HEK293 (cell line): ENCODE measurements around the gene PRKD1.

ENCODE experiments used
- CTCF ChIA-PET: fragments of 350-600 bp; formaldehyde crosslinking; extraction: SDS; loops from one replicate; lab custom pipeline; 2021; ENCODE audit warnings: antibody characterized with exemption; lab: Yijun Ruan, JAX
- POLR2A ChIA-PET: fragments of 300-600 bp; formaldehyde crosslinking; extraction: SDS; loops from one replicate; lab custom pipeline; 2020; ENCODE audit warnings: antibody characterized with exemption, inconsistent platforms; lab: Yijun Ruan, JAX
- H3K27ac ChIP-seq: fragments of 200-500 bp; sonication (Bioruptor generic); 2 replicates; pipeline ENCODE4 v1.5.1; 2014; ENCODE audit warnings: low read depth, low read length, control low read depth, inconsistent platforms; ENCODE audit errors: extremely low read depth
- H3K36me3 ChIP-seq, 2 experiments: fragments of 200-500 bp in 1 of 2; sonication (Bioruptor generic) in 1 of 2; 1 replicate in 1 of 2; 2 replicates in 1 of 2; pipeline ENCODE4 v1.5.1; 2014 to 2017; ENCODE audit warnings: inconsistent platforms in 2 of 2, low read length in 2 of 2; ENCODE audit not compliant: control insufficient read depth in 2 of 2, insufficient read depth in 1 of 2
- H3K4me1 ChIP-seq: fragments of 200-500 bp; sonication (Bioruptor generic); 2 replicates; pipeline ENCODE4 v1.5.1; 2014; ENCODE audit warnings: mild to moderate bottlenecking, low read length, inconsistent platforms; ENCODE audit not compliant: control insufficient read depth, insufficient read depth
- H3K4me3 ChIP-seq: 2 replicates; pipeline ENCODE4 v1.5.1; 2011; ENCODE audit warnings: low read depth, mild to moderate bottlenecking, control low read depth, low read length, moderate library complexity
- H3K9me3 ChIP-seq: fragments of 200-500 bp; sonication (Bioruptor generic); 2 replicates; pipeline ENCODE4 v1.5.1; 2014; ENCODE audit warnings: low read depth, low read length, inconsistent platforms; ENCODE audit not compliant: control insufficient read depth, insufficient read depth
- BCL11A ChIP-seq: fragments of 450-650 bp; formaldehyde crosslinking; IDR thresholded peaks from 2 replicates; pipeline ENCODE4 v1.5.1; 2016; ENCODE audit warnings: low read depth, missing biosample characterization, missing genetic modification characterization
- GFI1B ChIP-seq: fragments of 450-650 bp; formaldehyde crosslinking; IDR thresholded peaks from 2 replicates; pipeline ENCODE4 v1.5.1; 2016; ENCODE audit warnings: missing biosample characterization, missing genetic modification characterization
- HOXA7 ChIP-seq: sonication (generic); formaldehyde crosslinking; IDR thresholded peaks from 2 replicates; pipeline ENCODE4 v1.8.1; 2022; ENCODE audit warnings: missing genetic modification reagents, borderline replicate concordance
- KLF10 ChIP-seq: fragments of 450-650 bp; IDR thresholded peaks from 2 replicates; pipeline ENCODE4 v1.5.1; 2018; ENCODE audit warnings: missing biosample characterization, mild to moderate bottlenecking, missing genetic modification characterization
- PRDM1 ChIP-seq: fragments of 450-650 bp; formaldehyde crosslinking; IDR thresholded peaks from 2 replicates; pipeline ENCODE4; 2016; ENCODE audit warnings: missing biosample characterization, missing genetic modification characterization
- SP7 ChIP-seq: fragments of 450-650 bp; formaldehyde crosslinking; IDR thresholded peaks from 2 replicates; pipeline ENCODE4 v1.5.1; 2016; ENCODE audit warnings: missing biosample characterization, missing genetic modification characterization
- ZBTB7A ChIP-seq: fragments of 450-650 bp; formaldehyde crosslinking; IDR thresholded peaks from 2 replicates; pipeline ENCODE4 v1.5.1; 2016; ENCODE audit warnings: low read depth, missing biosample characterization, missing genetic modification characterization
- ZNF19 ChIP-seq: fragments of 450-650 bp; formaldehyde crosslinking; IDR thresholded peaks from 2 replicates; pipeline ENCODE4; 2016; ENCODE audit warnings: missing biosample characterization, missing genetic modification characterization, low read depth
- ZNF202 ChIP-seq: fragments of 450-650 bp; formaldehyde crosslinking; IDR thresholded peaks from 2 replicates; pipeline ENCODE4 v1.5.1; 2016; ENCODE audit warnings: missing biosample characterization, missing genetic modification characterization, borderline replicate concordance
- ZNF350 ChIP-seq: fragments of 450-650 bp; formaldehyde crosslinking; IDR thresholded peaks from 2 replicates; pipeline ENCODE4 v1.5.0; 2017; ENCODE audit warnings: missing biosample characterization, mild to moderate bottlenecking, missing genetic modification characterization
- ZNF426 ChIP-seq: fragments of 450-650 bp; formaldehyde crosslinking; IDR thresholded peaks from 2 replicates; pipeline ENCODE4 v1.5.1; 2017; ENCODE audit warnings: missing biosample characterization, missing genetic modification characterization, mild to moderate bottlenecking, inconsistent platforms, moderate library complexity
- ZNF521 ChIP-seq: fragments of 450-650 bp; formaldehyde crosslinking; IDR thresholded peaks from 2 replicates; pipeline ENCODE4 v1.5.1; 2017; ENCODE audit warnings: missing biosample characterization, mild to moderate bottlenecking, missing genetic modification characterization
- ZNF596 ChIP-seq: fragments of 450-650 bp; IDR thresholded peaks from 2 replicates; pipeline ENCODE4 v1.5.0; 2018; ENCODE audit warnings: missing biosample characterization, mild to moderate bottlenecking, missing genetic modification characterization, moderate library complexity
- ZNF600 ChIP-seq: fragments of 450-650 bp; formaldehyde crosslinking; IDR thresholded peaks from 2 replicates; pipeline ENCODE4 v1.5.1; 2016; ENCODE audit warnings: missing biosample characterization, missing genetic modification characterization
- ZNF621 ChIP-seq: fragments of 450-650 bp; formaldehyde crosslinking; IDR thresholded peaks from 2 replicates; pipeline ENCODE4 v1.5.1; 2017; ENCODE audit warnings: missing biosample characterization, missing genetic modification characterization
- ZNF76 ChIP-seq: fragments of 450-650 bp; formaldehyde crosslinking; IDR thresholded peaks from 2 replicates; pipeline ENCODE4; 2016; ENCODE audit warnings: low read depth, missing biosample characterization, missing genetic modification characterization, borderline replicate concordance
- ZNF792 ChIP-seq: fragments of 450-650 bp; formaldehyde crosslinking; IDR thresholded peaks from 2 replicates; pipeline ENCODE4 v1.5.1; 2016; ENCODE audit warnings: missing biosample characterization, missing genetic modification characterization
- ZNF837 ChIP-seq: fragments of 450-650 bp; formaldehyde crosslinking; IDR thresholded peaks from 2 replicates; pipeline ENCODE4 v1.5.1; 2016; ENCODE audit warnings: missing biosample characterization, missing genetic modification characterization
- TF ChIP-seq, protein P1 (sequence below): sonication (generic); formaldehyde crosslinking; IDR thresholded peaks from 2 replicates; pipeline ENCODE4 v1.8.1; 2022; ENCODE audit warnings: mild to moderate bottlenecking, moderate library complexity, missing genetic modification reagents
- TF ChIP-seq, protein P2 (sequence below): fragments of 450-650 bp; formaldehyde crosslinking; IDR thresholded peaks from 2 replicates; pipeline ENCODE4 v1.5.1; 2016; ENCODE audit warnings: missing biosample characterization, missing genetic modification characterization
- TF ChIP-seq, protein P3 (sequence below): fragments of 450-650 bp; formaldehyde crosslinking; IDR thresholded peaks from 2 replicates; pipeline ENCODE4 v1.5.1; 2016; ENCODE audit warnings: missing biosample characterization, missing genetic modification characterization
- TF ChIP-seq, protein P4 (sequence below): fragments of 450-650 bp; formaldehyde crosslinking; IDR thresholded peaks from 2 replicates; pipeline ENCODE4 v1.5.1; 2016; ENCODE audit warnings: missing biosample characterization, missing genetic modification characterization
- TF ChIP-seq, protein P5 (sequence below): fragments of 450-650 bp; formaldehyde crosslinking; IDR thresholded peaks from 2 replicates; pipeline ENCODE4 v1.5.1; 2016; ENCODE audit warnings: missing biosample characterization, missing genetic modification characterization
- TF ChIP-seq, protein P6 (sequence below): fragments of 450-650 bp; IDR thresholded peaks from 2 replicates; pipeline ENCODE4 v1.5.1; 2018; ENCODE audit warnings: missing biosample characterization, missing genetic modification characterization

Gene PRKD1

DNA sequence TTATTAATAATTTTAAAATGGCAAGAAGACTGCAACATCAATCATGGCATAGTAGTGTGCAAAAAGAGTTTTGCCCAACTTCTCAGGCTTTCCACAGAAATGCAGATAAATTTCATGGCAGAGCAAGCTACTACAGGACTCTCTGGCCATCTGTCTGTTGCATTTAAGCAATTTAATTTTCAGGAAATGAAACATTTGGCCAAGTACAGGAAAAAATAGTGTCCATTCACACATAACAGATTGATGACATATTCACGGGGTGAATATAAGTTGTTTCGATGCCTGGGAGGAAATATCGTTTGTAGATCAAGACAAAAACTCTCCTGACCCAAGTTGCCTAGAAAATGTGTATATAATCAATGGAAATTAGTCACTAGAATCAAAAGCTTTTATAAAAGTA is 324.0 kb downstream of the PRKD1 start (continued):
- no peak for TF ChIP-seq ZNF621
- TF ChIP-seq, protein P1, sequence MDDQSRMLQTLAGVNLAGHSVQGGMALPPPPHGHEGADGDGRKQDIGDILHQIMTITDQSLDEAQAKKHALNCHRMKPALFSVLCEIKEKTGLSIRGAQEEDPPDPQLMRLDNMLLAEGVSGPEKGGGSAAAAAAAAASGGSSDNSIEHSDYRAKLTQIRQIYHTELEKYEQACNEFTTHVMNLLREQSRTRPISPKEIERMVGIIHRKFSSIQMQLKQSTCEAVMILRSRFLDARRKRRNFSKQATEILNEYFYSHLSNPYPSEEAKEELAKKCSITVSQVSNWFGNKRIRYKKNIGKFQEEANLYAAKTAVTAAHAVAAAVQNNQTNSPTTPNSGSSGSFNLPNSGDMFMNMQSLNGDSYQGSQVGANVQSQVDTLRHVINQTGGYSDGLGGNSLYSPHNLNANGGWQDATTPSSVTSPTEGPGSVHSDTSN (CRISPR knock-in tag): no peak

DNA sequence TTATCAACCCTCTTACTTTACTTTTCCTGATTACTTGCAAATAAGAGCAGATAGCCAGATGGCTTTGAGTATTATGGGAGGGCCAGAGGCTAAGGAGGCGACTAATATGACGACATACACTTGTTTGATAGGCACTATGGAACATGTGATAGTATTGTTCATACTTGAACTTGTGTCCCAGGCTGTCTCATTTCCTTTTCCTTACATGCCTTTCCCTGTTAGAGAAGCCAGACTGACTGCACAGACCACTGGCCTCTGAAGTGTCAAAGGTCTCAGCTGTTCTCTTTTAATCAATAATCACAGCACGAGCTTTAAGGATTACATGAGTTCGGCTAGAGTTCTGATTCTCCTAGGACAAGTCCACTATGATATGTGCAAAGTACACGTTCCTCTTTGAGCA is 326.0 kb downstream of the PRKD1 start:
- Histone ChIP-seq H3K9me3 (no peaks in the 10 kb centered on the region), H3K4me1 (no peaks in the 10 kb centered on the region), H3K36me3 (no peaks in the 10 kb centered on the region; a peak in 1 of 3 replicates), H3K27ac (no peak overlapping the region), H3K4me3 (no peak overlapping the region)
- ChIA-PET CTCF (no interaction called here), POLR2A (no interaction called here)
- TF ChIP-seq ZNF596: no peak
- no peak for TF ChIP-seq GFI1B (tag by site-specific recombination)
- TF ChIP-seq ZNF19: no peak
- no peak for TF ChIP-seq ZNF350
- no peak for TF ChIP-seq BCL11A
- TF ChIP-seq ZNF600 (tag by site-specific recombination): no peak
- no peak for TF ChIP-seq ZNF837 (tag by site-specific recombination)
- TF ChIP-seq HOXA7: no peak
- no peak for TF ChIP-seq SP7 (tag by site-specific recombination)
- TF ChIP-seq ZNF792 (tag by site-specific recombination): no peak

DNA sequence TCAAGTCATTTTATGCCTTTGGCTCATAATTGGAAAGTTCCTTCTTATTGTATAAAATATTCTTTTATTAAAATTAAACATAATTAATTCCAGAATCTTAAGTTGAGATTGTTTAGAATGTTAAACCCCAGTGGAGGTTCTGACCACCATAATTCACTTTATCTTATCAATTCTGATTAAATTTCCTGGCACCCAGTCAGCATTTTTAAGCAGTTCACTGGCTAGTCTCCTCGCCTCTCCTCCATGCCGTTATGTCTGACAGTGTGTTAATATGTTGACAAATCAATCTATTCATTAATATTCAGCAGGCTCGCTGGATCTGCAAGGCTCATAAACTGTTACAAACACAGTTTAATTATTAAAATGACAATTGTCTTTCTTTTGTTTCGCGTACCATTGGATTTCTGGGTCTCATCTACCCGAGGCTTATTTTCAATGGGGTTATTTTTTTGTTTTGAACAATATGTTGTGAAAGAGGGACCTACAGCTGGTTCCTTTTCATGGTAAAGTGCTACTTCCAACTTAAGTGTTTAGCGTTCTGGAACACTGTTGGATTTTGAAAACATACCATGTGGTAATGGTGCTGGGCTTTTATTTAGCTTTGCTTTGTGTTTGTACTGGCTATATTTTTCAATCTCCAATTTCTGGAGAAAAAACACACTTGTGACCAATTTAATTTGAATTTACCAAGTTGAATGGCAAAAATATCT is 339.7 kb downstream of the PRKD1 start:
- POLR2A ChIA-PET: no interaction called here
- TF ChIP-seq KLF10 (tag by site-specific recombination) (no peak), ZNF76 (tag by site-specific recombination) (no peak), ZNF426 (no peak), ZNF202 (tag by site-specific recombination) (no peak), ZNF521 (no peak), PRDM1 (tag by site-specific recombination) (no peak), ZBTB7A (tag by site-specific recombination) (no peak)
- TF ChIP-seq, protein P2, sequence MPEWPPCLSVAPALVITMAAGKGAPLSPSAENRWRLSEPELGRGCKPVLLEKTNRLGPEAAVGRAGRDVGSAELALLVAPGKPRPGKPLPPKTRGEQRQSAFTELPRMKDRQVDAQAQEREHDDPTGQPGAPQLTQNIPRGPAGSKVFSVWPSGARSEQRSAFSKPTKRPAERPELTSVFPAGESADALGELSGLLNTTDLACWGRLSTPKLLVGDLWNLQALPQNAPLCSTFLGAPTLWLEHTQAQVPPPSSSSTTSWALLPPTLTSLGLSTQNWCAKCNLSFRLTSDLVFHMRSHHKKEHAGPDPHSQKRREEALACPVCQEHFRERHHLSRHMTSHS: no peak
- TF ChIP-seq, protein P3, sequence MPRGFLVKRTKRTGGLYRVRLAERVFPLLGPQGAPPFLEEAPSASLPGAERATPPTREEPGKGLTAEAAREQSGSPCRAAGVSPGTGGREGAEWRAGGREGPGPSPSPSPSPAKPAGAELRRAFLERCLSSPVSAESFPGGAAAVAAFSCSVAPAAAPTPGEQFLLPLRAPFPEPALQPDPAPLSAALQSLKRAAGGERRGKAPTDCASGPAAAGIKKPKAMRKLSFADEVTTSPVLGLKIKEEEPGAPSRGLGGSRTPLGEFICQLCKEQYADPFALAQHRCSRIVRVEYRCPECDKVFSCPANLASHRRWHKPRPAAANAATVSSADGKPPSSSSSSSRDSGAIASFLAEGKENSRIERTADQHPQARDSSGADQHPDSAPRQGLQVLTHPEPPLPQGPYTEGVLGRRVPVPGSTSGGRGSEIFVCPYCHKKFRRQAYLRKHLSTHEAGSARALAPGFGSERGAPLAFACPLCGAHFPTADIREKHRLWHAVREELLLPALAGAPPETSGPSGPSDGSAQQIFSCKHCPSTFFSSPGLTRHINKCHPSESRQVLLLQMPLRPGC (tag by site-specific recombination): no peak
- TF ChIP-seq, protein P4, sequence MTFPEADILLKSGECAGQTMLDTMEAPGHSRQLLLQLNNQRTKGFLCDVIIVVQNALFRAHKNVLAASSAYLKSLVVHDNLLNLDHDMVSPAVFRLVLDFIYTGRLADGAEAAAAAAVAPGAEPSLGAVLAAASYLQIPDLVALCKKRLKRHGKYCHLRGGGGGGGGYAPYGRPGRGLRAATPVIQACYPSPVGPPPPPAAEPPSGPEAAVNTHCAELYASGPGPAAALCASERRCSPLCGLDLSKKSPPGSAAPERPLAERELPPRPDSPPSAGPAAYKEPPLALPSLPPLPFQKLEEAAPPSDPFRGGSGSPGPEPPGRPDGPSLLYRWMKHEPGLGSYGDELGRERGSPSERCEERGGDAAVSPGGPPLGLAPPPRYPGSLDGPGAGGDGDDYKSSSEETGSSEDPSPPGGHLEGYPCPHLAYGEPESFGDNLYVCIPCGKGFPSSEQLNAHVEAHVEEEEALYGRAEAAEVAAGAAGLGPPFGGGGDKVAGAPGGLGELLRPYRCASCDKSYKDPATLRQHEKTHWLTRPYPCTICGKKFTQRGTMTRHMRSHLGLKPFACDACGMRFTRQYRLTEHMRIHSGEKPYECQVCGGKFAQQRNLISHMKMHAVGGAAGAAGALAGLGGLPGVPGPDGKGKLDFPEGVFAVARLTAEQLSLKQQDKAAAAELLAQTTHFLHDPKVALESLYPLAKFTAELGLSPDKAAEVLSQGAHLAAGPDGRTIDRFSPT: no peak
- TF ChIP-seq, protein P5, sequence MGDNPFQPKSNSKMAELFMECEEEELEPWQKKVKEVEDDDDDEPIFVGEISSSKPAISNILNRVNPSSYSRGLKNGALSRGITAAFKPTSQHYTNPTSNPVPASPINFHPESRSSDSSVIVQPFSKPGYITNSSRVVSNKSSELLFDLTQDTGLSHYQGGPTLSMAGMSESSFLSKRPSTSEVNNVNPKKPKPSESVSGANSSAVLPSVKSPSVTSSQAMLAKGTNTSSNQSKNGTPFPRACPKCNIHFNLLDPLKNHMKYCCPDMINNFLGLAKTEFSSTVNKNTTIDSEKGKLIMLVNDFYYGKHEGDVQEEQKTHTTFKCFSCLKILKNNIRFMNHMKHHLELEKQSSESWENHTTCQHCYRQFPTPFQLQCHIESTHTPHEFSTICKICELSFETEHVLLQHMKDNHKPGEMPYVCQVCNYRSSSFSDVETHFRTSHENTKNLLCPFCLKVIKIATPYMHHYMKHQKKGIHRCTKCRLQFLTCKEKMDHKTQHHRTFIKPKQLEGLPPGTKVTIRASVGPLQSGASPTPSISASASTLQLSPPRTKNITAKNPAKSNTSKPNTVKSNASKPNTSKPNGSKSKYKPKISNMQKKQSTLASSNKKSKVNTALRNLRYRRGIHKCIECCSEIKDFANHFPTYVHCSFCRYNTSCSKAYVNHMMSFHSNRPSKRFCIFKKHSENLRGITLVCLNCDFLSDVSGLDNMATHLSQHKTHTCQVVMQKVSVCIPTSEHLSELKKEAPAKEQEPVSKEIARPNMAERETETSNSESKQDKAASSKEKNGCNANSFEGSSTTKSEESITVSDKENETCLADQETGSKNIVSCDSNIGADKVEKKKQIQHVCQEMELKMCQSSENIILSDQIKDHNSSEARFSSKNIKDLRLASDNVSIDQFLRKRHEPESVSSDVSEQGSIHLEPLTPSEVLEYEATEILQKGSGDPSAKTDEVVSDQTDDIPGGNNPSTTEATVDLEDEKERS (tag by site-specific recombination): no peak
- TF ChIP-seq, protein P6, sequence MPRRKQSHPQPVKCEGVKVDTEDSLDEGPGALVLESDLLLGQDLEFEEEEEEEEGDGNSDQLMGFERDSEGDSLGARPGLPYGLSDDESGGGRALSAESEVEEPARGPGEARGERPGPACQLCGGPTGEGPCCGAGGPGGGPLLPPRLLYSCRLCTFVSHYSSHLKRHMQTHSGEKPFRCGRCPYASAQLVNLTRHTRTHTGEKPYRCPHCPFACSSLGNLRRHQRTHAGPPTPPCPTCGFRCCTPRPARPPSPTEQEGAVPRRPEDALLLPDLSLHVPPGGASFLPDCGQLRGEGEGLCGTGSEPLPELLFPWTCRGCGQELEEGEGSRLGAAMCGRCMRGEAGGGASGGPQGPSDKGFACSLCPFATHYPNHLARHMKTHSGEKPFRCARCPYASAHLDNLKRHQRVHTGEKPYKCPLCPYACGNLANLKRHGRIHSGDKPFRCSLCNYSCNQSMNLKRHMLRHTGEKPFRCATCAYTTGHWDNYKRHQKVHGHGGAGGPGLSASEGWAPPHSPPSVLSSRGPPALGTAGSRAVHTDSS (tag by site-specific recombination): no peak

More for the DNA sequence above, 339.7 kb downstream of the PRKD1 start:
- Histone ChIP-seq H3K36me3 (no peaks in the 10 kb centered on the region), H3K4me3 (no peak overlapping the region), H3K27ac (no peak overlapping the region), H3K4me1 (peaks cover 5% of the 10 kb centered on the region; the same call in 1 of the 2 replicates), H3K9me3 (no peaks in the 10 kb centered on the region)
- CTCF ChIA-PET: no interaction called here
